Neuron (in vitro differentiated cells): ENCODE data around the gene WNT5A.

Source experiments
- H2AFZ ChIP-seq: one replicate; pipeline ENCODE4 v1.6.1; 2013; ENCODE audit warnings: low read depth, mild to moderate bottlenecking, inconsistent platforms, low read length, moderate library complexity
- H3K27me3 ChIP-seq: one replicate; pipeline ENCODE4 v1.6.1; 2013; ENCODE audit warnings: low read length; ENCODE audit not compliant: insufficient read depth
- H3K36me3 ChIP-seq: one replicate; pipeline ENCODE4 v1.6.1; 2013; ENCODE audit warnings: low read length; ENCODE audit not compliant: insufficient read depth
- H3K4me1 ChIP-seq: one replicate; pipeline ENCODE4 v1.6.1; 2013; ENCODE audit warnings: low read length; ENCODE audit not compliant: insufficient read depth
- H3K4me3 ChIP-seq: 2 replicates; pipeline ENCODE4 v1.5.1; 2013; ENCODE audit warnings: mild to moderate bottlenecking, low read length, moderate library complexity
- H3K9me3 ChIP-seq: one replicate; pipeline ENCODE4 v1.6.1; 2013; ENCODE audit warnings: low read length

The WNT5A gene

DNA sequence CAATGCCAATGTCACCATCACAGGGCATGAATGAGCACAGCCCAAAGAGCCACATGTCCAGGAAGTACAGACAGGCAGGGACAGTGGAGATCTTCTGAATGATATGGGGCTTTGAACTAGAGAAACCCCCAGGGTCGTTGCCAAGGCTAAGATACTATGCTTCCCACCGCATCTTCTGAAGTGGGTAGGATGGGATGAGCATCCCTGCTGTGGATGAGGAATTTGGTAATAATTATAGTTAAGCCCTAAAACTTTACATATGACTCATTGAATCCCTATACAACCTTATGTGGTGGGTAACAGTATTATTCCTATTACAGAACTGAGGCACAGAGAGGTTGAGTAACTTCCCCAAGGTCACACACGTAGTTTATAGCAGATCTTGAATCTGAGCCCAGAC is 44.2 kb downstream of the WNT5A start:
- H3K36me3 ChIP-seq, result no peaks in the 10 kb centered on the region
- peaks cover 3% of the 10 kb centered on the region for H3K4me1 ChIP-seq
- no peak overlapping the region for H2AFZ ChIP-seq
- H3K4me3 ChIP-seq, result no peak overlapping the region
- H3K9me3 ChIP-seq, result no peaks in the 10 kb centered on the region
- no peaks in the 10 kb centered on the region for H3K27me3 ChIP-seq

DNA sequence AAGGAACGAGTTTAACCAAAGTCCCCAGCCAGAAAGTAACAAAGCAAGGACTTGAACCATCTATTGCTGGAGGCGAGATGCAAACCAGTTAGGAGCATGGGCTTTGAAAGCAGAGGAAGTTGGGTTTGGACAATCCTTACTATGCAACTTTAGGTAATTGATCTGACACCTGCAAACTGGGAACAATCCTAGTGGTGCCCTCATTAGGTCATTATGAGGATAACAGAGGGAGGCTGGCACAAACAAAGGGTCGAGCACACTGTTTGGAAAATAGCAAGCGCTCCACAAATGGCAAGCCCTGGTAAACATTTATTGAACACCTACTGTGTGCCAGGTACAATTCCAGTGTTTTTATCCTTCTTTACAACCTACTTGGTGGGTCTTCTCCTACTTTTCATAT is 45.6 kb downstream of the WNT5A start:
- Histone ChIP-seq H3K36me3 (no peaks in the 10 kb centered on the region), H3K4me1 (peaks cover 3% of the 10 kb centered on the region), H2AFZ (no peak overlapping the region), H3K4me3 (no peak overlapping the region), H3K9me3 (no peaks in the 10 kb centered on the region), H3K27me3 (no peaks in the 10 kb centered on the region)

DNA sequence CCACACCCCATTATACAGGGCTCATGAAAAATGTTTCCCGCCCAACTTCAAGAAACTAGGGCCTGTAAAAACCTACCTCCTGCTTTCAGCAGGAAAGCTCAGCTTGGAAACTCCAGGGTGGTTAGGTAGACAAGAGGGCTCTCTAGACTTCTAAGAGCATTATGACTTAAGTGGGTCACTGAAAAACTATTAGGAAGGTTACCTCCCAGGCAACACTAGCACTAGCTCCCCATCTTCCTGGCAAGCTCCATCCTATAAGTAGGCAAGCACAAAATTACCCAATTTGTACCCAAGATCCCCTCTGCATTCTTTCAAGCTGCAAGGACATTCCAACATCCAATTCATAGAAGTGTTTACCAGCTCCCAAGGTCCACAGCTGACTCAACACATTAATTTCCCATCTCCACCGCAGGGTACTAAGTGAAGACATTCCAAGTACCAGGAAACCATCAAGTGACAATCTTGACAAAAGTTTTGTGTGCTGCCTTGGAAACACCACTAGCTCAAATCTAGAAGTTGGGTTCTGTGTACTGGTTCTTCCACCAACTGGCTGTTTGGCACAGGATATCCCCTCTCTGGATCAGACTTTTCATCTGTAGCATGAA is 46.9 kb downstream of the WNT5A start:
- Histone ChIP-seq H3K27me3 (no peaks in the 10 kb centered on the region), H2AFZ (no peak overlapping the region), H3K4me3 (no peak overlapping the region), H3K9me3 (no peaks in the 10 kb centered on the region), H3K4me1 (peaks cover 3% of the 10 kb centered on the region), H3K36me3 (no peaks in the 10 kb centered on the region)

DNA sequence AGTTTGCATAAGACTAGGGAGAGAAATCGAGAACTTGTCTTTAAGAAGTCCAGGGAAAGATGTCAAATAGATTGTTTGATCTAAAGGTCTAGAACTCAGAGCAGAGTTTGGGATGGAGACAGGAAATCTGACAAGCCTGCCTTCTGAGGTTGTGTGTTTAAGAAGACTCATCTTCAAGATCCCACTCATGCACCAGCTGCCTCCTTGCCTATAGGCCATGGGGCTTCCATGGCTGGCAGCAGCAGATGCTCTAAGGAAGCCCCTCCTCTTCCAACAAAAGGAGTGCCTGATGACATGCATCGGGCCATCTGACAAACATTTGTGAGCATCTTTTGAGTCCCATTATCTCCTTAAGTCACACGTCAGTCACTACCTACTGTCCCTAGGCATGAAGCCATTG is 47.4 kb downstream of the WNT5A start:
- no peaks in the 10 kb centered on the region for H3K9me3 ChIP-seq
- no peak overlapping the region for H3K4me3 ChIP-seq
- peaks cover 3% of the 10 kb centered on the region for H3K4me1 ChIP-seq
- H3K36me3 ChIP-seq, result no peaks in the 10 kb centered on the region
- H3K27me3 ChIP-seq, result no peaks in the 10 kb centered on the region
- H2AFZ ChIP-seq, result no peak overlapping the region

- Histone ChIP-seq H3K4me3 (no peak overlapping the region), H3K27me3 (no peaks in the 10 kb centered on the region), H3K36me3 (no peaks in the 10 kb centered on the region), H3K9me3 (no peaks in the 10 kb centered on the region), H3K4me1 (peaks cover 3% of the 10 kb centered on the region), H2AFZ (no peak overlapping the region)
Measured at GRCh38 chr3:55436644-55437043, 50.5 kb downstream of the WNT5A start.

- no peak overlapping the region for H2AFZ ChIP-seq
- no peak overlapping the region for H3K4me3 ChIP-seq
- H3K27me3 ChIP-seq, result no peaks in the 10 kb centered on the region
- H3K9me3 ChIP-seq, result no peaks in the 10 kb centered on the region
- H3K36me3 ChIP-seq, result no peaks in the 10 kb centered on the region
- peaks cover 3% of the 10 kb centered on the region for H3K4me1 ChIP-seq
Measured at GRCh38 chr3:55435491-55435890, 51.6 kb downstream of the WNT5A start.

- no peaks in the 10 kb centered on the region for H3K9me3 ChIP-seq
- no peak overlapping the region for H3K4me3 ChIP-seq
- no peaks in the 10 kb centered on the region for H3K36me3 ChIP-seq
- no peaks in the 10 kb centered on the region for H3K27me3 ChIP-seq
- no peaks in the 10 kb centered on the region for H3K4me1 ChIP-seq
- H2AFZ ChIP-seq, result no peak overlapping the region
Measured at GRCh38 chr3:55434789-55435188, 52.3 kb downstream of the WNT5A start.

- no peak overlapping the region for H3K4me3 ChIP-seq
- H3K36me3 ChIP-seq, result no peaks in the 10 kb centered on the region
- no peak overlapping the region for H2AFZ ChIP-seq
- no peaks in the 10 kb centered on the region for H3K9me3 ChIP-seq
- H3K27me3 ChIP-seq, result no peaks in the 10 kb centered on the region
- peaks cover 14% of the 10 kb centered on the region for H3K4me1 ChIP-seq
Measured at GRCh38 chr3:55431041-55431440, 56.1 kb downstream of the WNT5A start.

DNA sequence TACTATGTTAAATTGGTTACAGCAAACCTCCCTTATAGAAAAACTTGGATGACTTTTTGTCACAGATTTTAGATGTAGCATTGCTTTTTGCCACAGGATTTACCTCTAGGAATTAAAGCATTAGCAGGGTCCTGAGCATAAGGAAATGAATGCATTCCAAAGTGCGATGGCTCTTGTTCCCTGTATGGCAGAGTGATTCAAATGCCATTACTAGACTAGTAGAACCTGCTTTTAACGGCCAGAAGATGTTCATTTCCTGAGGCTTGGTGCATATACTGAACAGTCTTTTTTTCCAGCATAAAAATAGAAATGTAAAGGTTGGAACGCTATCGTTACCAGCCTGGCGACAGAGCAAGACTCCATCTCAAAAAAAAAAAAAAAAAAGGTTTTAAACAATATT is 59.4 kb downstream of the WNT5A start:
- Histone ChIP-seq H3K9me3 (no peaks in the 10 kb centered on the region), H2AFZ (no peak overlapping the region), H3K27me3 (no peaks in the 10 kb centered on the region), H3K4me3 (no peak overlapping the region), H3K36me3 (no peaks in the 10 kb centered on the region), H3K4me1 (peaks cover 17% of the 10 kb centered on the region)

- Histone ChIP-seq H2AFZ (no peak overlapping the region), H3K4me1 (peaks cover 17% of the 10 kb centered on the region), H3K4me3 (no peak overlapping the region), H3K36me3 (no peaks in the 10 kb centered on the region), H3K9me3 (no peaks in the 10 kb centered on the region), H3K27me3 (no peaks in the 10 kb centered on the region)
Measured at GRCh38 chr3:55426486-55426885, 60.6 kb downstream of the WNT5A start.

- Histone ChIP-seq H3K36me3 (no peaks in the 10 kb centered on the region), H3K4me1 (peaks cover 17% of the 10 kb centered on the region), H3K9me3 (no peaks in the 10 kb centered on the region), H2AFZ (no peak overlapping the region), H3K4me3 (no peak overlapping the region), H3K27me3 (no peaks in the 10 kb centered on the region)
Measured at GRCh38 chr3:55423782-55424181, 63.3 kb downstream of the WNT5A start.

DNA sequence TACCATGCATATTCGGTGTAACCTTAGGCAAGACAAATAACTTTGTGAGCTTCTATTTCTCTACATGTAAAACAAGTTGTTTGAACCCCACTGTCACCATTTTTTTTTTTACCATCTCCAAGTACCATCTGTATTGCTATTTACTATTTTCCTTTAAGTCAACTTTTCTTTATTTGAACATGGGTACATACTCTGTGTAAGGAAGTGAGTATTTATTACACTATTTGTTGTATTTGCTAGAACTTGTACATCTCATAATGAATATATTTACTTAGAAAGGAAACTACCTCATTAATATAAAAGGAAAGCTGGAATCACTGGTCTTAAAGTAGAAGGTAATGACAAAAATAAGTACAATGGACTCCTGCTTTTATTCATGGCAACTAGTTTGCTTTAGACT is 69.9 kb downstream of the WNT5A start:
- no peak overlapping the region for H2AFZ ChIP-seq
- peaks cover 2% of the 10 kb centered on the region for H3K9me3 ChIP-seq
- peaks cover 2% of the 10 kb centered on the region for H3K4me1 ChIP-seq
- no peaks in the 10 kb centered on the region for H3K36me3 ChIP-seq
- H3K4me3 ChIP-seq, result no peak overlapping the region
- no peaks in the 10 kb centered on the region for H3K27me3 ChIP-seq

DNA sequence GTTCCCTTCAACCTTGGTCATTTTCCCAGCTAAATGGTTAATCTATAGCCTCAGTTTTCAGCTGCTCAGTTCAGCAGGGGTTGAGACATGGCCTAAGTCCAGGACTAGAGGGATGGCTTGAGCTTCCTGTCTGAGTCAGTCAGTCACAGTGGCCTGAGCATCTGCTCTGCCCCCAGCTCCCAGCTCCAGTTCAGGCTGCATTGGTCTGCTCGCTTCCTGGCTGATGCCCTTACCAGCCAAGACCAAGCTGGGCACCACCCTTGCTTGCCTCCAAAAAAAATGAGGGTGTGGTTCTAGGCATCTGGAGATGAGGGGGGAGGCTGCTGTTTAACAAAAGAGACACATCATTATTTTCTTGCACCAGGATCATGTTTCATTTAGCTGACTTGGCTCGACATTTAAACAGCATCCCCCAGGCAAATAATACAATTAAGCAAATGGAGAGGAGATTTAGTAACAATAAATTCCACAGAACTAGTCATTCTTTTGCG is 70.7 kb downstream of the WNT5A start:
- no peak overlapping the region for H2AFZ ChIP-seq
- H3K4me1 ChIP-seq, result peaks cover 2% of the 10 kb centered on the region
- H3K9me3 ChIP-seq, result peaks cover 2% of the 10 kb centered on the region
- H3K4me3 ChIP-seq, result no peak overlapping the region
- H3K36me3 ChIP-seq, result no peaks in the 10 kb centered on the region
- H3K27me3 ChIP-seq, result no peaks in the 10 kb centered on the region
